Stimulated activated CD8-positive, alpha-beta memory T cell treated with anti-CD3 and anti-CD28 coated beads, Interleukin-7, amount 100 ng/mL, for 4 hours (primary cell): ENCODE data around the gene ASAP2.

Experiments used
- DNase-seq, 2 donors: peaks; one replicate each; pipeline ENCODE4 v3.0.0-alpha.2; 2020; ENCODE audit warnings: low read depth in 2 of 2

The ASAP2 gene

GRCh38 chr2:9296559-9296958, 89.9 kb downstream of the ASAP2 start:
- no peak for DNase-seq

- DNase-seq: no peak
Measured at GRCh38 chr2:9297156-9297555, 90.5 kb downstream of the ASAP2 start.

- no peak for DNase-seq
Measured at GRCh38 chr2:9297807-9298206, 91.2 kb downstream of the ASAP2 start.

GRCh38 chr2:9298583-9298982, 92.0 kb downstream of the ASAP2 start:
- no peak for DNase-seq

- no peak for DNase-seq
Measured at GRCh38 chr2:9299161-9300100, 92.8 kb downstream of the ASAP2 start.

GRCh38 chr2:9300214-9300613, 93.6 kb downstream of the ASAP2 start:
- no peak for DNase-seq

DNA sequence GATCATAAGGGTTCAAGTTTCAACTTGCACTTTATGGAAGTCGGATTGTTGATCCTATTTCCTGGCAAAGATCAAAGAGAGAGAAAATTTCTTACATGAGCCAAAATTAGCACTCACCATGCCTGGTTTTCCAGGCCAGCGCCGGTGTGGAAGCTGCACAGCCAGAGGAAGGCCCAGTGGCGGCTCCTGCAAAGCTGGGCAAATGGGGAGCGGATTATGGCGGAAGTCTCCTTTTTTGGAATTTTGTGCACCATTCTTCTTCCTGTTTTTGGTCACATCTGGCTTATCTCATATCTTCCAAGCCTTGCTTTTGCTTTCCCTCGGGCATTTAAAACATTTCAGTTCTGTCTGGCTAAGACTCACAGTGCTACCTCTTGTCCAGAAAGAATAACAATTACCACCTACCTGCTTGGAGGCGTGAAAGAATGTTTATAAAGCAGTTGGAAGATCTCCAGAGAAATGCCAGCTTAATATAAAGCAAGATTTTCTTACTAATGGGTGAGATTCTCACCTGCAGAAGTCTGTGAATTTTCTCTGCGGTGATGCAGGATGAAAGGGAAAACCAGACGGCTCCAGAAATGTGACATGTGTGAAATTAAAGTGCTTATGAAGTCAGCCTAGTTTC, 94.3 kb downstream of the ASAP2 start:
- DNase-seq: no peak

DNA sequence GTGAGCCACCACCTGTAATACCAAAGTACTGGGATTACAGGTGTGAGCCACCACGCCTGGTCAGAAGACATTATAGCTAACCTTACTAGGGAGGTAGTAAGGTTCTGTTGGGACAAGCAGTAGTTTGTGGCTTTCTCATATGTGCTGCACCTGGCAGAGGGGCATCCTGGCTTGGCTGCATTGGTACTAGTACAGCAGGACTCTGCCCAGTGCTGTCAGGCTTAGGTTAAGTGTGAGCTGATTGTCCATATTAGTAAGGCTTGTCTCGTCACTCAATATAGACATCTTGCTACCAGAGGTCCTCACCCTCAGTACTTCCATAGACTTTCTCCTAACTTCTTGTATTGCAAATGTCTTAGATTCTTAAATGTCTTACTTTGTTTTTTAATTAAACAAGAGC, 96.1 kb downstream of the ASAP2 start:
- DNase-seq: no peak

DNA sequence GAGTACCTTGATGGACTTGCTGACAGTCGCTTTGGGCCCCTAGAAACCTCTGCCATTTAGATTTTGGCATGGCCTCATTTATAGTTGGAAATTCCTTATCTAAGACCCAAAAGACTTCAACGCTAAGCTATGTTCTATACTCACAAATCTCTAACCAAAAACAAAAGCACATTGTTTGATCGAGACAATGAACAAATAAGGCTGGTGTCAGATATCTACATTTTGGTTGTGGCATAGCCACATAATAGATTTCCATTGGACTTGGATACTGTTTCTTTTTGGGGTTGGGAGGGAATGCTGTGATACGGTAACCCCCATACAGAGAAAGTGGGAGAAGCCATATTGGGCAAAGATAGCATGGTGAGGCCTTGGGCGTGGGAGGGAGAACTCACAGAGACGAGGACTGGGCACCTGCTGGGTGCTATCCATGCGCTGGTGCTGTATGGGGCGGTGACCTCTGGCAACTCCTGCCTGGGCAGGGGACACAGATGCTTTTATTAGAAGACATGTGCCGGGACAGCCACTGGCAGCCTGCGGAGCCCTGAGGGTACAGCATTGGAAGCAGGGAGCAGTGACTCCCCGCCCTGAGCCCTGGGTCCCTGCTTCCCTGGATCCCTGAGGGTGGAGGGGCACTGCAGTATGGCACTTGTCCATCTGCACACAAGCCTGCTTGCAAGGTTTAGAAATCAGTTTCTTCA, 97.1 kb downstream of the ASAP2 start:
- DNase-seq: no peak

DNA sequence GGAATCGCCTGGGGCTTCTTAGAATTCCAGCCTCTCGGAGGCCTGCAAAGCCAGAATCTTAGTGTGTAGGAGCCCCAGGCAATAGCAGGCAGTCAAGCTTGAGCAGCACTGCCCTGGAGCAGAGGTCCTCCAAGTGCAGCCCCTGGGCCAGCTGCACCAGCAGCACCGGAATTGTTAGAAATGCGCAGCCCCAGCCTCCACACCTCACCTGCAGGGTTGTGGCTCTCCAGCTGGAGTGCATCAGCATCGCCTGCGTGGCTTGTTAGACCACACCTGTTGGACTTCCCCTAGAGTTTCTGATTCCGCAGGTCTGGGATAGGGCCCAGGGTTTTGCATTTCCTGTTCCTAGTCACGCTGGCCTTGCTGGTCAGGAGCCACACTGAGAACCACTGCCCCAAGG, 100.3 kb downstream of the ASAP2 start:
- DNase-seq: no peak

GRCh38 chr2:9307535-9307934, 100.9 kb downstream of the ASAP2 start:
- no peak for DNase-seq

- DNase-seq: no peak
Measured at GRCh38 chr2:9308186-9308955, 101.8 kb downstream of the ASAP2 start.

DNA sequence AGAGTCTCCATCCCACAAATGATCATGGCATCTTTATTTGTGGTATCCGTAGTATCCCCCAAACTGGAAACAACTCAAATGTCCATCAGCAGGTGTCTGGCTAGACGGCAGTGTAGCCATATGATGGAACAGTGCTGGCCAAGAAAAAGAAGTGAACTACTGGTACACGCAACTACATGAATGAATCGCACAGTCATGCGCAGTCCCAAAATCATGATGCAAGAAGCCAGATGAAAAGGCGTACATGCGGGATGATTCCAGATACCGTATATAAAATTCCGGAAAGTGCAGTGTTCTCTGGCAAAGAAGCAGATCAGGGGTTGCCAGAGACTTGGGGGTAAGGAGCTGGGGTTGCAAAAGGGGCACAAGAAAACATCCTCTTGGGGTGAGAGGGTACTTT, 102.5 kb downstream of the ASAP2 start:
- no peak for DNase-seq

DNA sequence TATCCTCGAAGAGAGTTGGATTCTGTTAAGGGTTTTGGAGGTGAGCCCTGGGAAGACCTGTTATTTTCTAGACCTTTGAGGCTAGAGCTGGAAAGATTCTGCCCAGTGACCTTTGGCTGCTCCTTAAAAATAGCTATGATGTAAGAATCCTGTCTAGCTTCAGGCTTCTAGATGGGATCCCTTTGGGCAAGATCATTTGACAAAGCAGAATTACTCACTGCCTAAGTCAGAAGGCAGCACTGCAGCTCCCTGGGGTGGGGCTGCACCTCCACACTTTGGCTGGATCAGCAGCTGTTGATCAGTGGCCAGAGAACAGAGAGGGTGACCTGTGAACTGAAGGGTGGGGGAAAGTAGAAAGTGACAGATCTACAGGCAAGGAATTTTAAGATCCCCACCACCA, 103.8 kb downstream of the ASAP2 start:
- DNase-seq: no peak

GRCh38 chr2:9310798-9311197, 104.2 kb downstream of the ASAP2 start:
- no peak for DNase-seq

- DNase-seq: no peak
Measured at GRCh38 chr2:9311488-9311887, 104.9 kb downstream of the ASAP2 start.

- no peak for DNase-seq
Measured at GRCh38 chr2:9312591-9312990, 106.0 kb downstream of the ASAP2 start.

- no peak for DNase-seq
Measured at GRCh38 chr2:9313443-9313842, 106.8 kb downstream of the ASAP2 start.

- DNase-seq: no peak
Measured at GRCh38 chr2:9315280-9315847, 108.8 kb downstream of the ASAP2 start.

GRCh38 chr2:9317559-9317958, 110.9 kb downstream of the ASAP2 start:
- no peak for DNase-seq
